ENCODE measurements around the gene ATP6V0C. TPM values are rescaled to one million over a fixed set of nuclear protein-coding genes. Genes with fewer than 3 reads are reported as not detected.

The ATP6V0C gene
- total RNA-seq, 4 donors from 2014 or later = 22.1 to 84.2 (median 56.2) TPM

- DNase-seq = peak; percentile 40 to 72
- TF ChIP-seq, protein P1, sequence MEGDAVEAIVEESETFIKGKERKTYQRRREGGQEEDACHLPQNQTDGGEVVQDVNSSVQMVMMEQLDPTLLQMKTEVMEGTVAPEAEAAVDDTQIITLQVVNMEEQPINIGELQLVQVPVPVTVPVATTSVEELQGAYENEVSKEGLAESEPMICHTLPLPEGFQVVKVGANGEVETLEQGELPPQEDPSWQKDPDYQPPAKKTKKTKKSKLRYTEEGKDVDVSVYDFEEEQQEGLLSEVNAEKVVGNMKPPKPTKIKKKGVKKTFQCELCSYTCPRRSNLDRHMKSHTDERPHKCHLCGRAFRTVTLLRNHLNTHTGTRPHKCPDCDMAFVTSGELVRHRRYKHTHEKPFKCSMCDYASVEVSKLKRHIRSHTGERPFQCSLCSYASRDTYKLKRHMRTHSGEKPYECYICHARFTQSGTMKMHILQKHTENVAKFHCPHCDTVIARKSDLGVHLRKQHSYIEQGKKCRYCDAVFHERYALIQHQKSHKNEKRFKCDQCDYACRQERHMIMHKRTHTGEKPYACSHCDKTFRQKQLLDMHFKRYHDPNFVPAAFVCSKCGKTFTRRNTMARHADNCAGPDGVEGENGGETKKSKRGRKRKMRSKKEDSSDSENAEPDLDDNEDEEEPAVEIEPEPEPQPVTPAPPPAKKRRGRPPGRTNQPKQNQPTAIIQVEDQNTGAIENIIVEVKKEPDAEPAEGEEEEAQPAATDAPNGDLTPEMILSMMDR (IDR thresholded peaks at IDR 0.05 in 4 of 5, conservative IDR thresholded peaks at IDR 0.05 in 1 of 5) = no peak
- peak; percentile 53 to 69 for TF ChIP-seq POLR2A (IDR thresholded peaks at IDR 0.05)
- Histone ChIP-seq H3K36me3 (no peaks in the 10 kb centered on the region), H3K4me3 (peak overlapping the region; percentile 37 to 59 (median 48)), H3K4me1 (peaks cover 20 to 34% of the 10 kb centered on the region in 2 donors), H3K27me3 (peaks cover 29 to 38% (median 33%) of the 10 kb centered on the region in 3 donors), H3K27ac (peak overlapping the region in 1 of 4 donors; percentile 32), H3K9me3 (no peaks in the 10 kb centered on the region)
- peak; percentile 57 to 62 for ATAC-seq
- in situ Hi-C loops (cut with MboI; ENCODE audit: low sequenced_read_pairs in 4 of 4) (no loop called here), intact Hi-C loops (cut with DNase I; ENCODE audit: low total_unique reads) (loop anchor here (1.0 kb wide), 1 partner anchor 15 kb away; no protein-coding TSS in a partner anchor)
Observed at GRCh38 chr16:2467528-2468232, 46.1 kb upstream of the ATP6V0C start.

DNA sequence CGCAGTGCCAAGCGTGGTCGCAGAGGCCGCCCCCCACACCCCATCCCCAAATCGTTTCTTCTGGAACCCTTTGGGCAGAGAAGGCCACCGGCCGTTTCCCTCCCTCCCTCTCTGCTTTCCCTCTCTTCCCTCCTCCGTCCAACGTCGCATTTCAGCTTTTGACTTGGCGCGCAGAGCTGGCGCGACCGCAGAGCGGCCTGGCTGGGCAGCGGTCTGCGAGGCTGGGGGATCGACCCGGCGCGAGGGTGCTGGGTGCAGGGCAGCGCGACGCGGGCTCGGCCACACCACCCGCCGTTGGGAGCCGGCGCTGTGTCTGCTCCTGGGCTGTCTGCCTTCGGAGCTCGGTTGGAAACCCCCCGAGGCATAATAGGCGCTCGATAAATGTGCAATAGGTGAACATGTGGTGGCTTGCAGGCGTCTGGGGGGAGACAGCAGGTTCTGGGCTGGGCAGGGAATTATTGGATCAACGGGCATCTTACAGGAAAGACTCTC is 45.5 kb upstream of the ATP6V0C start:
- in situ Hi-C loops (cut with MboI; ENCODE audit: low sequenced_read_pairs in 4 of 4) (no loop called here), intact Hi-C loops (cut with DNase I; ENCODE audit: low total_unique reads) (no loop called here)
- TF ChIP-seq POLR2A (IDR thresholded peaks at IDR 0.05) = no peak
- TF ChIP-seq, protein P1 (IDR thresholded peaks at IDR 0.05 in 4 of 5, conservative IDR thresholded peaks at IDR 0.05 in 1 of 5) = no peak
- Histone ChIP-seq H3K4me3 (peak overlapping the region; percentile 37 to 59 (median 48)), H3K27ac (peak overlapping the region in 1 of 4 donors; percentile 7), H3K9me3 (no peaks in the 10 kb centered on the region), H3K36me3 (no peaks in the 10 kb centered on the region), H3K4me1 (peaks cover 20 to 34% of the 10 kb centered on the region in 2 donors), H3K27me3 (peaks cover 34 to 44% (median 39%) of the 10 kb centered on the region in 3 donors)
- peak; percentile 29 to 32 for ATAC-seq
- no peak for DNase-seq

GRCh38 chr16:2468725-2469398 is 44.9 kb upstream of the ATP6V0C start:
- Histone ChIP-seq H3K36me3 (no peaks in the 10 kb centered on the region), H3K27me3 (peaks cover 36 to 46% (median 39%) of the 10 kb centered on the region in 3 donors), H3K4me3 (peak overlapping the region in 2 of 4 donors; percentile 13 to 47), H3K27ac (peak overlapping the region in 1 of 4 donors; percentile 7), H3K9me3 (no peaks in the 10 kb centered on the region), H3K4me1 (peaks cover 20 to 34% of the 10 kb centered on the region in 2 donors)
- no peak for DNase-seq
- no peak for ATAC-seq
- TF ChIP-seq POLR2A (IDR thresholded peaks at IDR 0.05) = no peak
- TF ChIP-seq, protein P1 (IDR thresholded peaks at IDR 0.05 in 4 of 5, conservative IDR thresholded peaks at IDR 0.05 in 1 of 5) = no peak
- intact Hi-C loops (cut with DNase I; ENCODE audit: low total_unique reads) (no loop called here), in situ Hi-C loops (cut with MboI; ENCODE audit: low sequenced_read_pairs in 4 of 4) (no loop called here)

DNA sequence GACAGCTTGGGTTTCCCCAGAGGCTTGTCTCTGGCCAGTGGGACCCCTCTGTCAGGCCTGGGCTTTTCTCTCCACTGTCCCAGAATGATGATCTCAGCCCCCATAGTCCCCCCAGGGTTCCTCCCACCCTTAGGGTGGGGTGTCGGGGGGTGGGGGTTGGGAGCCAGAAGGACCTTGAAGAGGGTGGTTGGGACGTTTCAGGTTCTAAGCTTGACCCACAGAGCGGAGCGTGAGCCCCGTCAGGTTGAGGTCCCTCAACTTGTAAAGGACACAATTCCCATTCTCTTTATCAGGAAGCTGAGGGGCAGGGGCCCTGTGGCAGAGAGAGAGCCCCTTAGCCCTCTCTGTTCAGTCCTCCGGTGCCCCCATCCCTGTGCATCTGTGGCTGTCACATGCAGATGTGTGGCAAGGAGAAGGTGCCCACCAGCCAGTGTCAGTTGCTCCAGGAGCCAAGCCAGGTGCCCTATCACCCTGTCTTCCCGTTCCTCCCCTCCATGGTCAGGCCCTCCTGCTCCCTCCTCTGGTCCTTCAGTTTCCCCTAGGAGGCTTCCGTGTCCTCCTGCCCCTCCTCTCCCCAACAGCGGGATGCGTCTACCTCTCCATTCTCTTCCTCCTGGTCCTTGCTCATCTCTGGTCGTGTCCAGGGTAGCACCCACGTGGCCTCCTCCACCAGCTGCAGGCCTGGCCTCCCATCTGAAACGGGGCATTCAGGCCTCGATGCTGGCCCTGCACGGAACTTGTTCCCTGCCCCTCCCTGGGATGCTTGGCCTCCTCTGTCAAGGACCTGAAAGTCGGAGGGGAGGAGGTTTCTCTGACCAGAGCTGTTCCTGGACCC is 44.1 kb upstream of the ATP6V0C start:
- intact Hi-C loops (cut with DNase I; ENCODE audit: low total_unique reads) = no loop called here
- no peak for ATAC-seq
- in situ Hi-C loops (cut with MboI; ENCODE audit: low sequenced_read_pairs in 4 of 4) = no loop called here
- Histone ChIP-seq H3K4me3 (no peak overlapping the region), H3K27me3 (peaks cover 36 to 46% (median 39%) of the 10 kb centered on the region in 3 donors), H3K4me1 (peaks cover 20 to 34% of the 10 kb centered on the region in 2 donors), H3K27ac (no peak overlapping the region), H3K9me3 (no peaks in the 10 kb centered on the region), H3K36me3 (no peaks in the 10 kb centered on the region)
- DNase-seq = no peak
- no peak for TF ChIP-seq POLR2A (IDR thresholded peaks at IDR 0.05)
- TF ChIP-seq, protein P1 (IDR thresholded peaks at IDR 0.05 in 4 of 5, conservative IDR thresholded peaks at IDR 0.05 in 1 of 5) = no peak

Measured in gastrocnemius medialis (tissue), 4 donors.